Activated CD4-positive, alpha-beta T cell treated with anti-CD3 and anti-CD28 coated beads, Interleukin-2, amount 50 U/mL, for 24 hours (primary cell): ENCODE data around the gene WHRN.
A peak's percentile ranks its signal among the peaks of the same experiment; 100 is the strongest.

Source experiments
- DNase-seq, 2 donors: peaks; one replicate each; pipeline ENCODE4 v3.0.0-alpha.2; 2020; ENCODE audit warnings: low read depth in 1 of 2, low spot score in 1 of 2

WHRN gene

GRCh38 chr9:114385397-114386181 is 119.7 kb downstream of the WHRN start:
- DNase-seq: peak; percentile 63 to 92

- no peak for DNase-seq
These were observed 120.4 kb downstream of the WHRN start for GRCh38 chr9:114384836-114385396.

GRCh38 chr9:114384341-114384740 is 120.9 kb downstream of the WHRN start:
- no peak for DNase-seq

- no peak for DNase-seq
These were observed 121.6 kb downstream of the WHRN start for GRCh38 chr9:114383521-114384231.

GRCh38 chr9:114382699-114383520 is 122.4 kb downstream of the WHRN start:
- peak; percentile 33 to 69 for DNase-seq

GRCh38 chr9:114378883-114379282 is 126.4 kb downstream of the WHRN start:
- DNase-seq: no peak

- no peak for DNase-seq
These were observed 127.3 kb downstream of the WHRN start for GRCh38 chr9:114378016-114378415.

GRCh38 chr9:114376586-114377445 is 128.5 kb downstream of the WHRN start:
- DNase-seq: no peak

- no peak for DNase-seq
These were observed 129.7 kb downstream of the WHRN start for GRCh38 chr9:114375386-114376175.

GRCh38 chr9:114374936-114375335 is 130.3 kb downstream of the WHRN start:
- no peak for DNase-seq

GRCh38 chr9:114373960-114374730 is 131.1 kb downstream of the WHRN start:
- no peak for DNase-seq

GRCh38 chr9:114372921-114373448 is 132.3 kb downstream of the WHRN start:
- peak; percentile 47 to 65 for DNase-seq

GRCh38 chr9:114371973-114372917 is 133.0 kb downstream of the WHRN start:
- no peak for DNase-seq

GRCh38 chr9:114371343-114371944 is 133.8 kb downstream of the WHRN start:
- no peak for DNase-seq

- DNase-seq: no peak
These were observed 134.3 kb downstream of the WHRN start for GRCh38 chr9:114370968-114371320.

- no peak for DNase-seq
These were observed 134.9 kb downstream of the WHRN start for GRCh38 chr9:114370251-114370967.
